WI38 (cell line): ENCODE measurements around the gene PCSK5.

Experiments used
- H3K4me3 ChIP-seq: 2 replicates; pipeline ENCODE4 v1.5.1; 2011; ENCODE audit warnings: low read depth, mild to moderate bottlenecking, control low read depth, low read length
- CTCF ChIP-seq: IDR thresholded peaks from 2 replicates; pipeline ENCODE4 v1.5.1; 2012; ENCODE audit warnings: low read depth, mild to moderate bottlenecking, control low read depth, low read length

Gene PCSK5

DNA sequence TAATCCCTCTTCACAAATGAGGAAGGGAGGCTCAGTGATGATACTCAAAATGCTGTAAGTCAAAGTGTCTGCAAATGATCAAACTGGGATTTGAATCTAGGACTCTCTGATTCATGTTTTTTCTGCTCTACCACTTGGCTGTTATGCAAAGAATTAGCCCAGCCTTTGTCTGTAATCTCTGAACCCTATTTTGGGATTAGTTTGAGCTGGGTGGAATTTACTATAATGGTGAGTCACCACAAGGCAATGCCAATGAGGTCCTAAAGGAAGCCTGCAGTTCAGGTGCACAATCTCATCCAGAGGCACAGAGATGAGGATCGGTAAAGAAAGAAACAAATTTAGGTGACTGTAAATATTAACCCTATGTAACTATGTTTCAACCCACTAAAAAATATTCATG lies 474.6 kb downstream of the PCSK5 start:
- no peak for TF ChIP-seq CTCF

GRCh38 chr9:76366275-76366674 lies 475.8 kb downstream of the PCSK5 start:
- TF ChIP-seq CTCF: no peak

More for the DNA sequence above, 474.6 kb downstream of the PCSK5 start:
- H3K4me3 ChIP-seq: no peak overlapping the region

DNA sequence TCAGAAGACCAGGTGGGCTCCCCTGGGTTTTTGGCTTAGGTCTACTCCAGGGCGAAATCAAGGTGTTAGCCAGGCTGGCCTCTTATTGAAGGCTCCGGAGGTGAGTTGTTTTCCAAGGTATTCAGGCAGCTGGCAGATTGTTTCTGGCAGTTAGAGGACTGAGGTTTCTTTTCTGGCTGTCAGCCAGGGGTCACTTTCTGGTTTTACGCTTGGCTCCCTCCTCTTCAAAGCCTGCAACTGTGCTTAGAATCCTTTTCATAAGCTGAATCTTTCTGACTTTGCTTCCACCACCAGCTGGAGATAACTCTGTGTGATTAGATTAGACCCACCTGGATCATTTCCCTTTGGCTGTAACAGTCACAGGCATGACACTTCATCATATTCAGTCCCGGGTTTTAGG lies 479.1 kb downstream of the PCSK5 start:
- H3K4me3 ChIP-seq: no peak overlapping the region
- no peak for TF ChIP-seq CTCF

More at GRCh38 chr9:76366275-76366674, 475.8 kb downstream of the PCSK5 start:
- no peak overlapping the region for H3K4me3 ChIP-seq

GRCh38 chr9:76370396-76371023 lies 480.0 kb downstream of the PCSK5 start:
- no peak overlapping the region for H3K4me3 ChIP-seq
- no peak for TF ChIP-seq CTCF

- TF ChIP-seq CTCF: no peak
- H3K4me3 ChIP-seq: no peak overlapping the region
These were observed 481.4 kb downstream of the PCSK5 start for GRCh38 chr9:76371901-76372300.

DNA sequence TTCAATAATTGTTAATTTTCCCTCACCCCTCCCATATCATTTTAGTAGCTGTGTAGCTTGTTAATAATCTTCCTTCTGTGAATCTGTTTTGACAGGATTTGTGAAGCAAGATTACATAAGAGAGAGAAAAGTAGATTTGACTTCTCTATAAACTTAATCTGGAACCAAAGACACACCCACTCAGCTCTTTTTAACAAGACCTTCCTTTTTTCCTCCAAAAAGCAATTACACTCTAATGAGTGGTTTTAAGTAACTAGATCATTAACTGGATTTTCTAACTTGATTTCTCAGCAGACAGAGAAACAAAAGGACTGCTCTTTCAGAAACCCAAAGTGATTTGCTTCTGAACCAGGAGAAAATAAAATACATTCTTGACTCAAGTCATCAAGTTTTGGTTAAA lies 481.9 kb downstream of the PCSK5 start:
- no peak for TF ChIP-seq CTCF
- H3K4me3 ChIP-seq: no peak overlapping the region

GRCh38 chr9:76373173-76373783 lies 482.8 kb downstream of the PCSK5 start:
- no peak for TF ChIP-seq CTCF
- no peak overlapping the region for H3K4me3 ChIP-seq
